ENCODE measurements around the gene GRHPR. TPM values are rescaled to one million over a fixed set of nuclear protein-coding genes. Genes with fewer than 3 reads are reported as not detected.

GRHPR gene
- polyA plus RNA-seq, 1 experiment: 227 TPM

- no peak for DNase-seq (ENCODE audit: low read depth)
- Histone ChIP-seq H3K4me3 (ENCODE audit: low read depth, low read length) (no peak overlapping the region), H3K27me3 (ENCODE audit: control insufficient read depth, insufficient read depth, low read length) (no peaks in the 10 kb centered on the region), H3K36me3 (ENCODE audit: control insufficient read depth, insufficient read depth, low read length) (no peaks in the 10 kb centered on the region)
- POLR2A ChIA-PET: no interaction called here
- no peak for TF ChIP-seq CTCF (IDR thresholded peaks at IDR 0.05; ENCODE audit: insufficient read depth, low read depth, low read length)
- CTCF ChIA-PET: interaction anchor here (0.8 kb wide), 1 partner anchor 8 kb away, joined by 3 read pairs; no protein-coding TSS in a partner anchor
Measured at GRCh38 chr9:37398464-37399025, 24.0 kb upstream of the GRHPR start.

- H3K27me3 ChIP-seq (ENCODE audit: control insufficient read depth, insufficient read depth, low read length): no peaks in the 10 kb centered on the region
- H3K36me3 ChIP-seq (ENCODE audit: control insufficient read depth, insufficient read depth, low read length): no peaks in the 10 kb centered on the region
- ChIA-PET CTCF (no interaction called here), POLR2A (no interaction called here)
- no peak for DNase-seq (ENCODE audit: low read depth)
- TF ChIP-seq CTCF (IDR thresholded peaks at IDR 0.05; ENCODE audit: insufficient read depth, low read depth, low read length): no peak
- H3K4me3 ChIP-seq (ENCODE audit: low read depth, low read length): no peak overlapping the region
Measured at GRCh38 chr9:37399336-37399735, 23.2 kb upstream of the GRHPR start.

GRCh38 chr9:37404590-37404989 is 17.9 kb upstream of the GRHPR start:
- DNase-seq (ENCODE audit: low read depth): no peak
- no peaks in the 10 kb centered on the region for H3K36me3 ChIP-seq (ENCODE audit: control insufficient read depth, insufficient read depth, low read length)
- ChIA-PET POLR2A (no interaction called here), CTCF (interaction anchor here (0.9 kb wide), 1 partner anchor 10 kb away, joined by 3 read pairs; no protein-coding TSS in a partner anchor)
- no peak for TF ChIP-seq CTCF (IDR thresholded peaks at IDR 0.05; ENCODE audit: insufficient read depth, low read depth, low read length)
- no peak overlapping the region for H3K4me3 ChIP-seq (ENCODE audit: low read depth, low read length)
- peaks cover 1% of the 10 kb centered on the region; the same call in 1 of the 2 replicates for H3K27me3 ChIP-seq (ENCODE audit: control insufficient read depth, insufficient read depth, low read length)

- Histone ChIP-seq H3K4me3 (ENCODE audit: low read depth, low read length) (no peak overlapping the region), H3K36me3 (ENCODE audit: control insufficient read depth, insufficient read depth, low read length) (no peaks in the 10 kb centered on the region), H3K27me3 (ENCODE audit: control insufficient read depth, insufficient read depth, low read length) (peaks cover 1% of the 10 kb centered on the region; the same call in 1 of the 2 replicates)
- ChIA-PET CTCF (no interaction called here), POLR2A (no interaction called here)
- DNase-seq (ENCODE audit: low read depth): no peak
- TF ChIP-seq CTCF (IDR thresholded peaks at IDR 0.05; ENCODE audit: insufficient read depth, low read depth, low read length): no peak
Measured at GRCh38 chr9:37405350-37405749, 17.1 kb upstream of the GRHPR start.

- ChIA-PET CTCF (interaction anchor here (1.3 to 1.7 kb wide), 2 partner anchors 8 to 9 kb away, joined by 3 to 4 read pairs; no protein-coding TSS in a partner anchor), POLR2A (no interaction called here)
Measured at GRCh38 chr9:37405764-37406380, 16.6 kb upstream of the GRHPR start.

More at GRCh38 chr9:37405764-37406380, 16.6 kb upstream of the GRHPR start:
- Histone ChIP-seq H3K27me3 (ENCODE audit: control insufficient read depth, insufficient read depth, low read length) (peaks cover 1% of the 10 kb centered on the region; the same call in 1 of the 2 replicates), H3K36me3 (ENCODE audit: control insufficient read depth, insufficient read depth, low read length) (no peaks in the 10 kb centered on the region), H3K4me3 (ENCODE audit: low read depth, low read length) (no peak overlapping the region)
- DNase-seq (ENCODE audit: low read depth): no peak
- TF ChIP-seq CTCF (IDR thresholded peaks at IDR 0.05; ENCODE audit: insufficient read depth, low read depth, low read length): no peak
